Esophagus squamous epithelium (tissue), 5 donors: ENCODE data around the gene GRK1. TPM values are rescaled to one million over a fixed set of nuclear protein-coding genes. Genes with fewer than 3 reads are reported as not detected.

ENCODE experiments used
- DNase-seq: peaks from one replicate; lab custom pipeline; 2025; lab: John Stamatoyannopoulos, UW
- H3K27ac ChIP-seq, 4 donors: fragments of 200-600 bp; sonication (generic); one replicate each; pipeline ENCODE4 v1.5.1; 2016 to 2019; ENCODE audit warnings: mild to moderate bottlenecking in 1 of 4
- H3K27me3 ChIP-seq, 4 donors: fragments of 200-600 bp; sonication (generic); 1 replicate in 3 of 4; 2 replicates in 1 of 4; pipeline versions ENCODE4 v1.5.1 to v1.6.0; 2017 to 2021; ENCODE audit warnings: antibody characterized with exemption in 1 of 4
- H3K36me3 ChIP-seq, 3 donors: fragments of 200-600 bp; sonication (generic); one replicate each; pipeline ENCODE4 v1.5.1; 2016 to 2019
- H3K4me1 ChIP-seq, 3 donors: fragments of 200-600 bp; sonication (generic); one replicate each; pipeline ENCODE4 v1.5.1; 2017 to 2019
- H3K4me3 ChIP-seq, 4 donors: fragments of 200-600 bp; sonication (generic); 1 replicate in 3 of 4; 2 replicates in 1 of 4; pipeline ENCODE4 v1.5.1; 2016 to 2019; ENCODE audit warnings: mild to moderate bottlenecking in 2 of 4, moderate library complexity in 1 of 4
- H3K9me3 ChIP-seq, 3 donors: fragments of 200-600 bp; sonication (generic); one replicate each; pipeline ENCODE4 v1.5.1; 2016 to 2019
- CTCF ChIP-seq, 6 experiments: fragments of 450-650 bp in 4 of 6; fragments of 200-600 bp in 2 of 6; sonication (generic) in 2 of 6; IDR thresholded peaks; one replicate each; pipeline ENCODE4 v1.5.1; 2016 to 2019; ENCODE audit warnings: antibody characterized with exemption in 6 of 6, mild to moderate bottlenecking in 4 of 6, moderate library complexity in 4 of 6
- POLR2A ChIP-seq, 4 donors: fragments of 450-650 bp; IDR thresholded peaks; one replicate each; pipeline ENCODE4 v1.6.1; 2017; ENCODE audit warnings: antibody characterized with exemption in 4 of 4, mild to moderate bottlenecking in 4 of 4, moderate library complexity in 3 of 4
- WGBS, 2 donors: methylation state at CpG; one replicate each; pipeline ENCODE4 v1.1.5; 2018; 5-methylcytosine and 5-hydroxymethylcytosine counted together
- intact Hi-C: fragments of 100-400 bp; cut with DNase I; formaldehyde crosslinking; loops from one replicate; pipeline ENCODE4 v1.15.0; 2022
- total RNA-seq, 4 donors: library from RNA; depleted of rRNA; stranded (reverse); fragments of >200 nt; gene quantifications; one replicate each; pipeline ENCODE4 v1.1.0, GENCODE V29; 2016
- donor health status: DM: yes; HTN: yes; CAD: no.

GRK1 gene
- total RNA-seq, 4 donors from 2014 or later, result not detected

- no peak for DNase-seq
- no peaks in the 10 kb centered on the region for H3K27me3 ChIP-seq
- TF ChIP-seq POLR2A (IDR thresholded peaks at IDR 0.05) (no peak), CTCF (IDR thresholded peaks at IDR 0.05) (no peak)
- no peak overlapping the region for H3K27ac ChIP-seq
- peaks cover 0 to 91% (median 14%) of the 10 kb centered on the region in 3 donors for H3K36me3 ChIP-seq
- WGBS, 2 donors, result 81 to 86% methylated on average over 22 to 23 of the region's 24 CpGs
- no peaks in the 10 kb centered on the region for H3K9me3 ChIP-seq
- no peak overlapping the region for H3K4me3 ChIP-seq
- H3K4me1 ChIP-seq, result no peaks in the 10 kb centered on the region
- intact Hi-C loops, result no loop called here
Observed at GRCh38 chr13:113625965-113626721, 40.9 kb upstream of the GRK1 start.

GRCh38 chr13:113627136-113627535, 39.9 kb upstream of the GRK1 start:
- 85 to 92% methylated on average over 12 to 16 of the region's 16 CpGs for WGBS, 2 donors
- intact Hi-C loops, result no loop called here
- no peak overlapping the region for H3K4me3 ChIP-seq
- peaks cover 5 to 93% (median 19%) of the 10 kb centered on the region in 3 donors for H3K36me3 ChIP-seq
- H3K9me3 ChIP-seq, result no peaks in the 10 kb centered on the region
- DNase-seq, result no peak
- no peaks in the 10 kb centered on the region for H3K27me3 ChIP-seq
- no peaks in the 10 kb centered on the region for H3K4me1 ChIP-seq
- TF ChIP-seq CTCF (IDR thresholded peaks at IDR 0.05) (no peak), POLR2A (IDR thresholded peaks at IDR 0.05) (no peak)
- H3K27ac ChIP-seq, result no peak overlapping the region

- TF ChIP-seq CTCF (IDR thresholded peaks at IDR 0.05) (no peak), POLR2A (IDR thresholded peaks at IDR 0.05) (no peak)
Observed at GRCh38 chr13:113628291-113629270, 38.4 kb upstream of the GRK1 start.

DNA sequence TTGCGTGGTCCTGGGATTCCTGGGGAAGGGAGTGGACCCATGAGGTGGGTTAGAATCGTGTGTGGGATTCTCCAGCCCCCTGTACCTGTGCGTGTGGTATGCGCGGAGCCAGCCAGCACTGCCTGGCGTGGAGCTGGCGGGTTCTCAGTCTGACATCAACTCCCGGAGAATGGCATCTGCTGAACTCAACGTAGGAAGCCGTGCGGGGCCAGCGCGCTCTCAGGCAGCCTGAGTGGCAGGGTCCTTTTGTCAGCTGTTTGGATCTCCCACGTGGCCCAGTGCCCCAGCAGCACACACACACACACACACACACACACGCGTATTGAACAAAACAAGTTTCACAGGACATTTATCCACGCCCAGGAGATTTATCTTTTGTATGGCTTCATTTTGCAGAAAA, 37.2 kb upstream of the GRK1 start:
- DNase-seq, result no peak
- TF ChIP-seq CTCF (IDR thresholded peaks at IDR 0.05) (no peak), POLR2A (IDR thresholded peaks at IDR 0.05) (no peak)
- Histone ChIP-seq H3K4me3 (no peak overlapping the region), H3K36me3 (peaks cover 14 to 93% (median 21%) of the 10 kb centered on the region in 3 donors), H3K27me3 (no peaks in the 10 kb centered on the region), H3K27ac (no peak overlapping the region), H3K4me1 (no peaks in the 10 kb centered on the region), H3K9me3 (no peaks in the 10 kb centered on the region)
- WGBS, 2 donors, result 88 to 90% methylated on average over 16 of the region's 17 CpGs
- intact Hi-C loops, result no loop called here

More at GRCh38 chr13:113628291-113629270, 38.4 kb upstream of the GRK1 start:
- no peak for DNase-seq
- peaks cover 8 to 93% (median 19%) of the 10 kb centered on the region in 3 donors for H3K36me3 ChIP-seq
- intact Hi-C loops, result no loop called here
- no peaks in the 10 kb centered on the region for H3K4me1 ChIP-seq
- no peak overlapping the region for H3K4me3 ChIP-seq
- no peak overlapping the region for H3K27ac ChIP-seq
- WGBS, 2 donors, result 70 to 79% methylated on average over 11 to 16 of the region's 30 CpGs
- no peaks in the 10 kb centered on the region for H3K9me3 ChIP-seq
- H3K27me3 ChIP-seq, result no peaks in the 10 kb centered on the region
